Stimulated activated CD4-positive, alpha-beta T cell treated with anti-CD3 and anti-CD28 coated beads, TNF-alpha, amount 100 ng/mL, for 24 hours (primary cell): ENCODE data around the gene TRIM22.

Experiments used
- DNase-seq, 3 experiments: peaks; one replicate each; pipeline ENCODE4 v3.0.0-alpha.2; 2020; ENCODE audit warnings: low read depth in 3 of 3

The TRIM22 gene

GRCh38 chr11:5738431-5738830 is 48.8 kb downstream of the TRIM22 start:
- no peak for DNase-seq

- DNase-seq, result no peak
Measured at GRCh38 chr11:5746614-5747013, 57.0 kb downstream of the TRIM22 start.

- DNase-seq, result no peak
Measured at GRCh38 chr11:5749836-5750235, 60.2 kb downstream of the TRIM22 start.

- DNase-seq, result no peak
Measured at GRCh38 chr11:5753943-5754342, 64.4 kb downstream of the TRIM22 start, which contains the start of gene OR52N4. TSS of gene OR52N4 (plus strand) at chr11:5754243. CDS start at chr11:5754741, 498 bp downstream.
